ENCODE measurements around the gene SEBOX. TPM values are rescaled to one million over a fixed set of nuclear protein-coding genes. Genes with fewer than 3 reads are reported as not detected.

The SEBOX gene
- total and polyA plus RNA-seq, 2 of the 8 experiments (the other 6 are each of a cell fraction or from before 2014, with no cell fraction given), result not detected

DNA sequence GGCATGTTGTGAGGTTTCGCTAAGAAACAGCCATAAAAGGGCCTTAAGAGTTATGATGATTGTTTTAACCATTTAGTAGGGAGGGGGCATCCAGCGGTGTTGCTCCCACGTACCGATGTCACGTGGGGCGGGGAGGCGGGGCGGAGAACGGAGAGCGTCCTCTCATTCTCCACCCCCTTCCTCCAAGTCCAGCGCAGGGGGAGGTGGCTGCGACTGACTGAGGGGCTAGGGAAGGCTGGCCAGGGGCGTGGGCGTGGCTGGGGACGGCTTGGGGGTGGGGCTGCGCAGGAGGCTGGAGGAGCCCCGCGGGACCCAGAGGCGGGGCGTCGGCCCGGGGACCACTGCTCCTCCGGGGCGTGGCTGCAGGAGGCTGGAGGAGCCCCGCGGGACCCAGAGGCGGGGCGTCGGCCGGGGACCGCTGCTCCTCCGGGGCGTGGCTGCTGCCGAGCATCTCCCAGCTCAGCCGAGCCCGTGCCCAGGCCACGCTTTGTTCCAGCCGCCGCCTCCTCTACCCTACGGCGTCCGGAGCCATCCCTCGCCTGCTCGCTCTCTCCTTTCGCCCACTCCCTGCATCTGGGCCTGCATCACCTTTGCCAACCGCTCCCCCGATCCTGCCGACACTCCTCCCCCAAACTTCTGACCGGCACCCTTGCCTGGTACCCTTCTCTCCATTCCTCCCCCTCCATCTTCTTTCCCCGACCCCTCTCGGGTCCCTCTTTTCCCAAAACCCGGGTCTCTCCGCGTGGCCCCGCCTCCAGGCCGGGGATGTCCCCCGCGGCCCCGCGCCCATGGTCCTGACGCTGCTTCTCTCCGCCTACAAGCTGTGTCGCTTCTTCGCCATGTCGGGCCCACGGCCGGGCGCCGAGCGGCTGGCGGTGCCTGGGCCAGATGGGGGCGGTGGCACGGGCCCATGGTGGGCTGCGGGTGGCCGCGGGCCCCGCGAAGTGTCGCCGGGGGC lies 6.5 kb upstream of the SEBOX start, which contains the start of gene SARM1 (continued):
- TF ChIP-seq NRF1 (IDR thresholded peaks at IDR 0.05; ENCODE audit: low read depth, low read length) (peak; percentile 32; the same call in 1 of the 2 replicates), SP2 (IDR thresholded peaks at IDR 0.05; ENCODE audit: low read length) (no peak), TAF1 (IDR thresholded peaks at IDR 0.05; ENCODE audit: low read depth, low read length) (peak; percentile 27; the same call in 1 of the 2 replicates), ZNF274 (IDR thresholded peaks at IDR 0.05; ENCODE audit: borderline replicate concordance, extremely low read depth, low read length) (no peak), BCL11A (IDR thresholded peaks at IDR 0.05; ENCODE audit: low read depth in 2 of 2, low read length in 2 of 2) (no peak), SP4 (IDR thresholded peaks at IDR 0.05; ENCODE audit: low read length) (no peak; the same call in 1 of the 2 replicates), TBP (IDR thresholded peaks at IDR 0.05; ENCODE audit: low read depth, low read length) (no peak), NANOG (IDR thresholded peaks at IDR 0.05; ENCODE audit: insufficient read depth, low read depth, low read length, poor library complexity, severe bottlenecking) (no peak), YY1 (IDR thresholded peaks at IDR 0.05; ENCODE audit: low read depth, low read length) (no peak), SP1 (IDR thresholded peaks at IDR 0.05; ENCODE audit: low read depth, low read length) (no peak), BRCA1 (IDR thresholded peaks at IDR 0.05; ENCODE audit: low read depth, low read length) (no peak), KDM4A (IDR thresholded peaks at IDR 0.05; ENCODE audit: low read depth, low read length, severe bottlenecking) (peak; percentile 49), GTF2F1 (IDR thresholded peaks at IDR 0.05; ENCODE audit: borderline replicate concordance, low read depth, low read length) (no peak), HDAC2 (IDR thresholded peaks at IDR 0.05; ENCODE audit: borderline replicate concordance in 1 of 2, low read depth in 2 of 2, low read length in 2 of 2) (peak in 1 of 2 experiments; percentile 37; a peak in 1 of 4 replicates)
- TF ChIP-seq, protein P1, sequence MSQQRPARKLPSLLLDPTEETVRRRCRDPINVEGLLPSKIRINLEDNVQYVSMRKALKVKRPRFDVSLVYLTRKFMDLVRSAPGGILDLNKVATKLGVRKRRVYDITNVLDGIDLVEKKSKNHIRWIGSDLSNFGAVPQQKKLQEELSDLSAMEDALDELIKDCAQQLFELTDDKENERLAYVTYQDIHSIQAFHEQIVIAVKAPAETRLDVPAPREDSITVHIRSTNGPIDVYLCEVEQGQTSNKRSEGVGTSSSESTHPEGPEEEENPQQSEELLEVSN (IDR thresholded peaks at IDR 0.05), result no peak
- TF ChIP-seq, protein P2, sequence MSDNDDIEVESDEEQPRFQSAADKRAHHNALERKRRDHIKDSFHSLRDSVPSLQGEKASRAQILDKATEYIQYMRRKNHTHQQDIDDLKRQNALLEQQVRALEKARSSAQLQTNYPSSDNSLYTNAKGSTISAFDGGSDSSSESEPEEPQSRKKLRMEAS (IDR thresholded peaks at IDR 0.05), result no peak; the same call in 1 of the 2 replicates
- TF ChIP-seq, protein P3, sequence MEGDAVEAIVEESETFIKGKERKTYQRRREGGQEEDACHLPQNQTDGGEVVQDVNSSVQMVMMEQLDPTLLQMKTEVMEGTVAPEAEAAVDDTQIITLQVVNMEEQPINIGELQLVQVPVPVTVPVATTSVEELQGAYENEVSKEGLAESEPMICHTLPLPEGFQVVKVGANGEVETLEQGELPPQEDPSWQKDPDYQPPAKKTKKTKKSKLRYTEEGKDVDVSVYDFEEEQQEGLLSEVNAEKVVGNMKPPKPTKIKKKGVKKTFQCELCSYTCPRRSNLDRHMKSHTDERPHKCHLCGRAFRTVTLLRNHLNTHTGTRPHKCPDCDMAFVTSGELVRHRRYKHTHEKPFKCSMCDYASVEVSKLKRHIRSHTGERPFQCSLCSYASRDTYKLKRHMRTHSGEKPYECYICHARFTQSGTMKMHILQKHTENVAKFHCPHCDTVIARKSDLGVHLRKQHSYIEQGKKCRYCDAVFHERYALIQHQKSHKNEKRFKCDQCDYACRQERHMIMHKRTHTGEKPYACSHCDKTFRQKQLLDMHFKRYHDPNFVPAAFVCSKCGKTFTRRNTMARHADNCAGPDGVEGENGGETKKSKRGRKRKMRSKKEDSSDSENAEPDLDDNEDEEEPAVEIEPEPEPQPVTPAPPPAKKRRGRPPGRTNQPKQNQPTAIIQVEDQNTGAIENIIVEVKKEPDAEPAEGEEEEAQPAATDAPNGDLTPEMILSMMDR (IDR thresholded peaks at IDR 0.05; ENCODE audit: control extremely low read depth in 1 of 3, insufficient read depth in 1 of 3, low read depth in 1 of 3, low read length in 3 of 3), result no peak
- TF ChIP-seq, protein P4, sequence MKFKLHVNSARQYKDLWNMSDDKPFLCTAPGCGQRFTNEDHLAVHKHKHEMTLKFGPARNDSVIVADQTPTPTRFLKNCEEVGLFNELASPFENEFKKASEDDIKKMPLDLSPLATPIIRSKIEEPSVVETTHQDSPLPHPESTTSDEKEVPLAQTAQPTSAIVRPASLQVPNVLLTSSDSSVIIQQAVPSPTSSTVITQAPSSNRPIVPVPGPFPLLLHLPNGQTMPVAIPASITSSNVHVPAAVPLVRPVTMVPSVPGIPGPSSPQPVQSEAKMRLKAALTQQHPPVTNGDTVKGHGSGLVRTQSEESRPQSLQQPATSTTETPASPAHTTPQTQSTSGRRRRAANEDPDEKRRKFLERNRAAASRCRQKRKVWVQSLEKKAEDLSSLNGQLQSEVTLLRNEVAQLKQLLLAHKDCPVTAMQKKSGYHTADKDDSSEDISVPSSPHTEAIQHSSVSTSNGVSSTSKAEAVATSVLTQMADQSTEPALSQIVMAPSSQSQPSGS (IDR thresholded peaks at IDR 0.05; ENCODE audit: low read length), result no peak
